ENCODE measurements around the gene CNTNAP5.

The CNTNAP5 gene

GRCh38 chr2:124646166-124646815 is 621.2 kb downstream of the CNTNAP5 start:
- DNase-seq: no peak

GRCh38 chr2:124647245-124647644 is 622.2 kb downstream of the CNTNAP5 start:
- no peak for DNase-seq

- DNase-seq: no peak
Observed at GRCh38 chr2:124647663-124648062, 622.6 kb downstream of the CNTNAP5 start.

GRCh38 chr2:124649001-124649400 is 623.9 kb downstream of the CNTNAP5 start:
- DNase-seq: no peak

GRCh38 chr2:124652099-124652498 is 627.0 kb downstream of the CNTNAP5 start:
- no peak for DNase-seq

GRCh38 chr2:124658373-124658772 is 633.3 kb downstream of the CNTNAP5 start:
- DNase-seq: no peak

- DNase-seq: no peak
Observed at GRCh38 chr2:124661558-124661957, 636.5 kb downstream of the CNTNAP5 start.

GRCh38 chr2:124662946-124663644 is 638.0 kb downstream of the CNTNAP5 start:
- DNase-seq: no peak

GRCh38 chr2:124663645-124663997 is 638.5 kb downstream of the CNTNAP5 start:
- DNase-seq: no peak

- DNase-seq: no peak
Observed at GRCh38 chr2:124664363-124664762, 639.3 kb downstream of the CNTNAP5 start.

- no peak for DNase-seq
Observed at GRCh38 chr2:124666976-124667375, 641.9 kb downstream of the CNTNAP5 start.

GRCh38 chr2:124668161-124668560 is 643.1 kb downstream of the CNTNAP5 start:
- no peak for DNase-seq

- DNase-seq: no peak
Observed at GRCh38 chr2:124670187-124670586, 645.1 kb downstream of the CNTNAP5 start.

- no peak for DNase-seq
Observed at GRCh38 chr2:124678043-124678442, 653.0 kb downstream of the CNTNAP5 start.

- no peak for DNase-seq
Observed at GRCh38 chr2:124683536-124684428, 658.7 kb downstream of the CNTNAP5 start.

GRCh38 chr2:124689348-124689747 is 664.3 kb downstream of the CNTNAP5 start:
- no peak for DNase-seq

GRCh38 chr2:124692216-124692615 is 667.1 kb downstream of the CNTNAP5 start:
- no peak for DNase-seq

- no peak for DNase-seq
Observed at GRCh38 chr2:124692707-124693106, 667.6 kb downstream of the CNTNAP5 start.

GRCh38 chr2:124693156-124693555 is 668.1 kb downstream of the CNTNAP5 start:
- no peak for DNase-seq

- DNase-seq: no peak
Observed at GRCh38 chr2:124698979-124699565, 674.0 kb downstream of the CNTNAP5 start.

- no peak for DNase-seq
Observed at GRCh38 chr2:124702777-124703176, 677.7 kb downstream of the CNTNAP5 start.

GRCh38 chr2:124704071-124704925 is 679.2 kb downstream of the CNTNAP5 start:
- no peak for DNase-seq
